H1 (cell line): ENCODE measurements around the gene GP2. TPM values are rescaled to one million over a fixed set of nuclear protein-coding genes. Genes with fewer than 3 reads are reported as not detected.

Source experiments
- CTCF ChIA-PET: fragments of 300-600 bp; sonication (Branson Sonifier 250); formaldehyde crosslinking; loops from one replicate; lab custom pipeline; 2021; ENCODE audit not compliant: partially characterized antibody; lab: Charles Lee
- POLR2A ChIA-PET: fragments of 300-600 bp; sonication (Branson Sonifier 250); formaldehyde crosslinking; loops from one replicate; lab custom pipeline; 2021; ENCODE audit warnings: inconsistent platforms; ENCODE audit not compliant: partially characterized antibody; lab: Charles Lee
- DNase-seq, 2 experiments: peaks; one replicate each; pipeline versions ENCODE4 v3.0.0 to v3.0.0-alpha.2; 2010 to 2022; ENCODE audit warnings: low spot score in 2 of 2, low read depth in 1 of 2, mixed read lengths in 1 of 2
- FAIRE-seq: peaks from 2 replicates; lab custom pipeline; 2011; peaks lifted over from hg19 to GRCh38; lab: Jason Lieb, UNC
- H2AFZ ChIP-seq: 2 replicates; pipeline ENCODE4 v1.8.1; 2012; ENCODE audit warnings: low read length, inconsistent platforms
- H2AK5ac ChIP-seq: 2 replicates; pipeline ENCODE4 v1.6.1; 2013; ENCODE audit warnings: low read depth, low read length
- H2BK120ac ChIP-seq: replicated peaks from 2 replicates; pipeline ENCODE3; 2013; ENCODE audit warnings: low read depth, low read length, inconsistent platforms
- H2BK12ac ChIP-seq: 2 replicates; pipeline ENCODE4 v1.6.1; 2013; ENCODE audit warnings: low read depth, low read length
- H2BK15ac ChIP-seq: 2 replicates; pipeline ENCODE4 v1.6.1; 2013; ENCODE audit warnings: low read length
- H2BK20ac ChIP-seq: 2 replicates; pipeline ENCODE4 v1.6.1; 2013; ENCODE audit warnings: low read length
- H2BK5ac ChIP-seq: 2 replicates; pipeline ENCODE4 v1.6.1; 2013; ENCODE audit warnings: low read depth, low read length
- H3K14ac ChIP-seq: 2 replicates; pipeline ENCODE4 v1.6.1; 2013; ENCODE audit warnings: inconsistent platforms; ENCODE audit not compliant: insufficient read length
- H3K18ac ChIP-seq: 2 replicates; pipeline ENCODE4 v1.6.1; 2013; ENCODE audit warnings: low read length; ENCODE audit errors: extremely low read depth
- H3K23ac ChIP-seq: 2 replicates; pipeline ENCODE4 v1.6.1; 2013; ENCODE audit warnings: inconsistent platforms; ENCODE audit not compliant: insufficient read length
- H3K23me2 ChIP-seq: 2 replicates; pipeline ENCODE4 v1.6.1; 2013; ENCODE audit warnings: low read depth, low read length
- H3K27ac ChIP-seq: 2 replicates; pipeline ENCODE4 v1.6.1; 2011; ENCODE audit warnings: low read depth, low read length, inconsistent platforms
- H3K27me3 ChIP-seq, 4 experiments: replicated peaks in 1 of 4; 1 replicate in 1 of 4; 2 replicates in 3 of 4; pipeline versions ENCODE4 v1.6.1 to v1.8.1; 2011 to 2013; ENCODE audit warnings: low read length in 3 of 4, mild to moderate bottlenecking in 3 of 4, inconsistent platforms in 2 of 4, mixed read lengths in 2 of 4, moderate library complexity in 1 of 4; ENCODE audit not compliant: control insufficient read depth in 3 of 4, insufficient read depth in 3 of 4; ENCODE audit errors: extremely low read depth in 1 of 4
- H3K36me3 ChIP-seq, 4 experiments: 2 replicates each; pipeline versions ENCODE4 v1.6.1 to v1.8.1; 2011 to 2013; ENCODE audit warnings: mild to moderate bottlenecking in 4 of 4, low read length in 3 of 4, moderate library complexity in 2 of 4, control low read depth in 1 of 4, inconsistent platforms in 1 of 4; ENCODE audit not compliant: insufficient read depth in 4 of 4, control insufficient read depth in 2 of 4
- H3K4ac ChIP-seq: replicated peaks from 2 replicates; pipeline ENCODE3; 2013; ENCODE audit warnings: low read length, low read depth, mixed read lengths, inconsistent platforms; ENCODE audit not compliant: insufficient read length
- H3K4me1 ChIP-seq, 4 experiments: replicated peaks in 1 of 4; 1 replicate in 1 of 4; 2 replicates in 3 of 4; pipeline versions ENCODE4 v1.6.1 to v1.8.1; 2011 to 2013; ENCODE audit warnings: low read length in 3 of 4, inconsistent platforms in 2 of 4, mixed read lengths in 1 of 4; ENCODE audit not compliant: insufficient read depth in 4 of 4, control insufficient read depth in 3 of 4
- H3K4me2 ChIP-seq, 2 experiments: 2 replicates each; pipeline versions ENCODE4 v1.6.1 to v1.8.1; 2011 to 2013; ENCODE audit warnings: low read depth in 2 of 2, low read length in 2 of 2, control low read depth in 1 of 2, inconsistent platforms in 1 of 2, mild to moderate bottlenecking in 1 of 2; ENCODE audit not compliant: insufficient read depth in 1 of 2
- H3K4me3 ChIP-seq, 4 experiments: fragments of 200-600, 300-600 bp in 1 of 4; sonication (generic), shearing (Covaris generic), sonication (Bioruptor Twin) in 1 of 4; 2 replicates each; pipeline versions ENCODE4 v1.5.1 to v1.8.1; 2011 to 2016; ENCODE audit warnings: low read length in 4 of 4, low read depth in 3 of 4, control low read depth in 2 of 4, inconsistent platforms in 2 of 4, mild to moderate bottlenecking in 2 of 4, mixed read lengths in 1 of 4, moderate library complexity in 1 of 4; ENCODE audit not compliant: insufficient read depth in 2 of 4; ENCODE audit errors: extremely low read depth in 1 of 4
- H3K56ac ChIP-seq: replicated peaks from 2 replicates; pipeline ENCODE3; 2013; ENCODE audit warnings: low read depth, mild to moderate bottlenecking, mixed read lengths, low read length, inconsistent platforms; ENCODE audit not compliant: insufficient read length
- H3K79me1 ChIP-seq: 2 replicates; pipeline ENCODE4 v1.6.1; 2013; ENCODE audit warnings: low read depth, low read length, control low read depth
- H3K79me2 ChIP-seq, 2 experiments: 2 replicates each; pipeline versions ENCODE4 v1.6.1 to v1.8.1; 2012 to 2013; ENCODE audit warnings: low read length in 2 of 2, mild to moderate bottlenecking in 2 of 2, inconsistent platforms in 1 of 2; ENCODE audit not compliant: insufficient read depth in 2 of 2, control insufficient read depth in 1 of 2
- H3K9ac ChIP-seq, 4 experiments: replicated peaks in 1 of 4; 1 replicate in 1 of 4; 2 replicates in 3 of 4; pipeline versions ENCODE4 v1.6.1 to v1.8.1; 2011 to 2013; ENCODE audit warnings: low read depth in 3 of 4, low read length in 3 of 4, control low read depth in 2 of 4, mild to moderate bottlenecking in 2 of 4, moderate library complexity in 2 of 4, inconsistent platforms in 1 of 4; ENCODE audit errors: extremely low read depth in 1 of 4
- H3K9me3 ChIP-seq, 2 experiments: 2 replicates each; pipeline versions ENCODE4 v1.6.1 to v1.8.1; 2012 to 2013; ENCODE audit warnings: mild to moderate bottlenecking in 2 of 2, moderate library complexity in 2 of 2, control low read depth in 1 of 2, inconsistent platforms in 1 of 2, low read depth in 1 of 2, low read length in 1 of 2, mixed read lengths in 1 of 2; ENCODE audit not compliant: insufficient read depth in 2 of 2
- H4K20me1 ChIP-seq, 2 experiments: replicated peaks in 1 of 2; 2 replicates each; pipeline versions ENCODE3 to v1.8.1; 2011 to 2013; ENCODE audit warnings: inconsistent platforms in 2 of 2, low read length in 2 of 2, mild to moderate bottlenecking in 1 of 2; ENCODE audit not compliant: insufficient read depth in 2 of 2, control insufficient read depth in 1 of 2
- H4K5ac ChIP-seq: 2 replicates; pipeline ENCODE4 v1.6.1; 2013; ENCODE audit warnings: low read length, low read depth, mixed read lengths, inconsistent platforms; ENCODE audit not compliant: insufficient read length
- H4K8ac ChIP-seq: 2 replicates; pipeline ENCODE4 v1.8.0; 2013; ENCODE audit warnings: mild to moderate bottlenecking, moderate library complexity, low read length, inconsistent platforms; ENCODE audit not compliant: insufficient read depth; ENCODE audit errors: extremely low read depth
- H4K91ac ChIP-seq: replicated peaks from 2 replicates; pipeline ENCODE3; 2013; ENCODE audit warnings: low read length, mixed read lengths, inconsistent platforms; ENCODE audit not compliant: insufficient read length
- BACH1 ChIP-seq: IDR thresholded peaks from 2 replicates; pipeline ENCODE4 v1.6.1; 2012; ENCODE audit warnings: low read length, improper control_type of control experiment
- CBX5 ChIP-seq: fragments of 300-800, 300-1000 bp; sonication (generic); IDR thresholded peaks from 2 replicates; pipeline ENCODE4 v1.7.1; 2016; ENCODE audit warnings: antibody characterized with exemption, low read length, low read depth
- CEBPB ChIP-seq: IDR thresholded peaks from 2 replicates; pipeline ENCODE4 v1.6.1; 2012; ENCODE audit warnings: low read depth, low read length
- FOSL1 ChIP-seq: IDR thresholded peaks from 2 replicates; pipeline ENCODE4 v1.6.1; 2011; ENCODE audit warnings: mild to moderate bottlenecking, low read depth, low read length, moderate library complexity; ENCODE audit not compliant: insufficient read depth
- GABPA ChIP-seq: IDR thresholded peaks from 2 replicates; pipeline ENCODE4 v1.6.1; 2011; ENCODE audit warnings: mild to moderate bottlenecking, low read length, moderate library complexity, borderline replicate concordance; ENCODE audit not compliant: insufficient read depth
- KDM5A ChIP-seq: fragments of 200-600 bp; IDR thresholded peaks from 2 replicates; pipeline ENCODE4 v1.7.1; 2012; ENCODE audit warnings: mild to moderate bottlenecking, low read length, inconsistent platforms, mixed read lengths
- NRF1 ChIP-seq: IDR thresholded peaks from 2 replicates; pipeline ENCODE4 v1.6.1; 2011; ENCODE audit warnings: mild to moderate bottlenecking, low read depth, low read length, improper control_type of control experiment
- RAD21 ChIP-seq, 2 experiments: IDR thresholded peaks in 1 of 2; conservative IDR thresholded peaks in 1 of 2; 2 replicates each; pipeline ENCODE4 v1.6.1; 2011; ENCODE audit warnings: low read depth in 2 of 2, low read length in 2 of 2, improper control_type of control experiment in 1 of 2, inconsistent platforms in 1 of 2, mild to moderate bottlenecking in 1 of 2, moderate library complexity in 1 of 2
- RFX5 ChIP-seq: IDR thresholded peaks from 2 replicates; pipeline ENCODE4 v1.6.1; 2011; ENCODE audit warnings: low read depth, low read length, improper control_type of control experiment, borderline replicate concordance
- RXRA ChIP-seq: IDR thresholded peaks from 2 replicates; pipeline ENCODE4 v1.6.1; 2011; ENCODE audit warnings: low read depth, mild to moderate bottlenecking, low read length, moderate library complexity; ENCODE audit not compliant: insufficient read depth
- SAP30 ChIP-seq: fragments of 300-600 bp; sonication (generic); IDR thresholded peaks from 2 replicates; pipeline ENCODE4 v1.7.1; 2012; ENCODE audit warnings: low read length, moderate library complexity, mild to moderate bottlenecking, inconsistent platforms; ENCODE audit not compliant: insufficient read depth, insufficient replicate concordance
- SIRT6 ChIP-seq: IDR thresholded peaks from one replicate; pipeline ENCODE4 v1.7.1; 2012; ENCODE audit warnings: low read length, inconsistent platforms
- SIX5 ChIP-seq: IDR thresholded peaks from 2 replicates; pipeline ENCODE4 v1.6.1; 2011; ENCODE audit warnings: mild to moderate bottlenecking, low read depth, low read length
- SP2 ChIP-seq: IDR thresholded peaks from 2 replicates; pipeline ENCODE4 v1.6.1; 2012; ENCODE audit warnings: mild to moderate bottlenecking, low read length, inconsistent platforms
- whole genome bisulfite sequencing, 2 experiments: shearing (Covaris generic) in 1 of 2; methylation state at CpG; one replicate each; pipeline versions ENCODE4 v1.1.6 to v1.1.7; 2013 to 2015; ENCODE audit warnings: low lambda C conversion rate in 2 of 2, mixed read lengths in 2 of 2, inconsistent platforms in 1 of 2, low coverage in 1 of 2, missing lambda C conversion rate in 1 of 2; ENCODE audit not compliant: insufficient replicate concordance in 2 of 2, insufficient coverage in 1 of 2, insufficient read length in 1 of 2; ENCODE audit errors: extremely low coverage in 1 of 2, missing lambda C conversion rate in 1 of 2; 5-methylcytosine and 5-hydroxymethylcytosine counted together
- polyA plus RNA-seq, 7 experiments: library from polyadenylated mRNA; depleted of rRNA in 3 of 7; stranded (reverse) in 5 of 7; unstranded in 2 of 7; fragments of >200 nt in 5 of 7; fragments of 200-250 nt in 2 of 7; gene quantifications; 1 replicate in 5 of 7; 2 replicates in 1 of 7; 4 replicates in 1 of 7; pipeline versions ENCODE4 v1.2.1 to v1.2.3, GENCODE V29; 2011 to 2013; ENCODE audit warnings: missing spikeins in 2 of 7, mixed read lengths in 2 of 7
- total RNA-seq: library from RNA; stranded (reverse); fragmentation: NEBNext Ultra II Directional; extraction: Animal tissue kit (Norgen Biotek cat#: 25700); gene quantifications from 2 replicates; pipeline ENCODE4 v1.2.1, GENCODE V29; 2021

Gene GP2
- total and polyA plus RNA-seq, 2 of the 8 experiments (the other 6 are each of a cell fraction or from before 2014, with no cell fraction given), result not detected

DNA sequence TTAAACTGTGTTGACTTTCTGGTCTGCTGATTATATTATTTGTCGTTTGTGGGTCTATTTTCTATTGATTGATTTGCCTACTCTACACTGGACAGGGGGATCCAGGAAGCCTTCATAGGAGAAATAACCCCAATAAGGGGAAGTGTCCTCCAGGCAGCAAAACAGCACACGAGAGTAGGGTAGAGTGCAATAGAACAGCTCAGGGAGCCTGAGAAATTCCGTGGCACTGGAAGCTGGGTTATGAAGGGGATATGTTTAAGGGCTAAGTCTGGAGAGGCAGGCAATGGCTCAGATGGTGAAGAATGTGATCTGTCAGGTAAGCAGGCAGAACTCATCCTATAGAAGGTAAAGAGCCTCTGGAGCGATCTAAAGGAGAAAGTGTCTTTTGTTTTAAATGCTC lies 20.9 kb downstream of the GP2 start:
- Histone ChIP-seq H2BK20ac (no peak overlapping the region), H2BK12ac (no peak overlapping the region), H3K23me2 (no peaks in the 10 kb centered on the region), H4K91ac (no peak overlapping the region), H3K79me1 (no peaks in the 10 kb centered on the region), H3K27ac (no peak overlapping the region), H3K9me3 (no peaks in the 10 kb centered on the region; a peak in 1 of 4 replicates), H3K27me3 (no peaks in the 10 kb centered on the region), H3K56ac (no peak overlapping the region), H3K4me1 (no peaks in the 10 kb centered on the region), H2AK5ac (no peak overlapping the region), H4K20me1 (peaks cover 0 to 2% of the 10 kb centered on the region in 2 experiments), H3K9ac (no peak overlapping the region), H3K14ac (no peak overlapping the region), H2AFZ (no peak overlapping the region), H3K36me3 (no peaks in the 10 kb centered on the region), H2BK5ac (no peak overlapping the region), H3K23ac (no peak overlapping the region), H3K18ac (no peak overlapping the region), H4K5ac (no peak overlapping the region), H3K4me2 (no peak overlapping the region), H4K8ac (no peak overlapping the region), H2BK15ac (no peak overlapping the region), H3K79me2 (no peaks in the 10 kb centered on the region), H2BK120ac (no peak overlapping the region), H3K4ac (no peak overlapping the region), H3K4me3 (no peak overlapping the region)
- CTCF ChIA-PET, result interaction anchor here (0.5 to 3.2 kb wide), 4 partner anchors 28 to 399 kb away, joined by 3 to 19 read pairs (median 4); no protein-coding TSS in a partner anchor
- DNase-seq (no peak), FAIRE-seq (no peak)
- 90% methylated on average over 4 of the region's 4 CpGs; no CpG with 5 or more reads in 1 of the 2 experiments for WGBS, 2 experiments
- POLR2A ChIA-PET, result no interaction called here
- TF ChIP-seq FOSL1 (no peak), CEBPB (no peak), RAD21 (IDR thresholded peaks at IDR 0.05 in 1 of 2, conservative IDR thresholded peaks at IDR 0.05 in 1 of 2; ENCODE audit: low read depth in 2 of 2, low read length in 2 of 2) (no peak), KDM5A (no peak), SAP30 (no peak), RXRA (no peak), BACH1 (no peak), CBX5 (no peak), NRF1 (no peak), SP2 (no peak), GABPA (no peak), RFX5 (no peak), SIRT6 (no peak), SIX5 (no peak)
